Measurements from ENCODE around the gene FCHO2. TPM values are rescaled to one million over a fixed set of nuclear protein-coding genes. Genes with fewer than 3 reads are reported as not detected.

The FCHO2 gene
- total RNA-seq, 4 donors from 2014 or later = 24.9 to 37.5 (median 30.7) TPM

GRCh38 chr5:73136055-73136562 is 180.3 kb downstream of the FCHO2 start:
- TF ChIP-seq CTCF (IDR thresholded peaks at IDR 0.05) = no peak
- TF ChIP-seq POLR2A (IDR thresholded peaks at IDR 0.05) = no peak
- no peak for TF ChIP-seq EP300 (IDR thresholded peaks at IDR 0.05)
- Histone ChIP-seq H3K9me3 (no peaks in the 10 kb centered on the region), H3K27ac (no peak overlapping the region), H3K4me1 (no peaks in the 10 kb centered on the region), H3K4me3 (no peak overlapping the region), H3K27me3 (peaks cover 0 to 9% of the 10 kb centered on the region in 2 donors), H3K36me3 (no peaks in the 10 kb centered on the region)
- WGBS, 2 donors = 38 to 42% methylated on average over 14 to 15 of the region's 15 CpGs
- DNase-seq (ENCODE audit: low spot score in 2 of 2) = no peak

GRCh38 chr5:73137563-73138530 is 182.0 kb downstream of the FCHO2 start:
- WGBS, 2 donors = 82 to 88% methylated on average over 10 of the region's 10 CpGs
- Histone ChIP-seq H3K27me3 (peaks cover 0 to 9% of the 10 kb centered on the region in 2 donors), H3K27ac (no peak overlapping the region), H3K4me1 (no peaks in the 10 kb centered on the region), H3K36me3 (no peaks in the 10 kb centered on the region), H3K4me3 (no peak overlapping the region), H3K9me3 (no peaks in the 10 kb centered on the region)
- no peak for DNase-seq (ENCODE audit: low spot score in 2 of 2)
- TF ChIP-seq POLR2A (IDR thresholded peaks at IDR 0.05) (no peak), CTCF (IDR thresholded peaks at IDR 0.05) (no peak), EP300 (IDR thresholded peaks at IDR 0.05) (no peak)

- H3K36me3 ChIP-seq = no peaks in the 10 kb centered on the region
- H3K27me3 ChIP-seq = peaks cover 0 to 9% of the 10 kb centered on the region in 2 donors
- no peaks in the 10 kb centered on the region for H3K9me3 ChIP-seq
- no peak overlapping the region for H3K27ac ChIP-seq
- no peaks in the 10 kb centered on the region for H3K4me1 ChIP-seq
- WGBS, 2 donors = 65 to 66% methylated on average over 3 of the region's 3 CpGs
- H3K4me3 ChIP-seq = no peak overlapping the region
- DNase-seq (ENCODE audit: low spot score in 2 of 2) = no peak
- TF ChIP-seq CTCF (IDR thresholded peaks at IDR 0.05) = no peak
- no peak for TF ChIP-seq EP300 (IDR thresholded peaks at IDR 0.05)
- TF ChIP-seq POLR2A (IDR thresholded peaks at IDR 0.05) = no peak
These were observed 183.6 kb downstream of the FCHO2 start for GRCh38 chr5:73139485-73139884.

Other genes with a start within 250 kb of the FCHO2 start
- 100 to 1,000 TPM in 1 of 4 donors, 10 to 100 TPM in 3; 58.2 to 106 (median 81.4) TPM for gene TNPO1, start 139.4 kb upstream of the FCHO2 start, total RNA-seq
- gene TMEM171, start 164.5 kb downstream of the FCHO2 start, total RNA-seq = under 1 TPM in 2 of 4 donors, not detected in 2; 0.66 to 0.90 TPM
- gene TMEM174, start 217.2 kb downstream of the FCHO2 start, total RNA-seq = not detected

Measured in tibial nerve (tissue), 4 donors.